HFF-Myc (cell line): ENCODE data around the gene MED23.
"Not testable (repeated sequence)": the region's sequence is repeated elsewhere in the genome, so short reads cannot be mapped to it uniquely, and the experiment has no call there.

Source experiments
- DNase-seq: peaks from one replicate; pipeline ENCODE4 v3.0.0-alpha.2; 2011; ENCODE audit warnings: low read depth; ENCODE audit errors: extremely low read depth
- H3K4me3 ChIP-seq: replicated peaks from 2 replicates; pipeline ENCODE4 v1.5.1; 2011; ENCODE audit warnings: low read depth, mild to moderate bottlenecking, control low read depth, low read length
- TF ChIP-seq, protein P1 (sequence below): IDR thresholded peaks from 2 replicates; pipeline ENCODE4 v1.5.1; 2012; ENCODE audit warnings: mild to moderate bottlenecking, low read depth, low read length, control low read depth; ENCODE audit errors: missing control alignments

MED23 gene

DNA sequence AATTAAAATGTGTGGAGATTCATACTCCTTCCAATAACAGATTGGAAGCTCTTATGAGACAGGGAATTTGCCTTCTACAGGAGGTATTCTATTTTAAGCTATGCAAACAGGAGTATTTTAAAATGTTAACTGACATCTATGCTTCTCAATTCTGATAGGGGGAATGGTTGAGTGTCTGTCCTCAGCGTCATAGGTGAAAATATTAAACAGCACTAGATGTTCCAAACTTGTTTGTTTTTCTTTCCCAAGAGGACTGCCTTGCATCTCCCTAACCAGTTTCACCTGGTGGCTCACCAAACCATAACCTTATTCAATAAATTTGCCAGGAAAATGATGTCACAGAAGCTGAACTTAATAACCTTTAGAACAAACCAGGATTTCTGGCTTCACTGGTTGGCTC, 79.6 kb downstream of the MED23 start:
- no peak overlapping the region for H3K4me3 ChIP-seq
- TF ChIP-seq, protein P1, sequence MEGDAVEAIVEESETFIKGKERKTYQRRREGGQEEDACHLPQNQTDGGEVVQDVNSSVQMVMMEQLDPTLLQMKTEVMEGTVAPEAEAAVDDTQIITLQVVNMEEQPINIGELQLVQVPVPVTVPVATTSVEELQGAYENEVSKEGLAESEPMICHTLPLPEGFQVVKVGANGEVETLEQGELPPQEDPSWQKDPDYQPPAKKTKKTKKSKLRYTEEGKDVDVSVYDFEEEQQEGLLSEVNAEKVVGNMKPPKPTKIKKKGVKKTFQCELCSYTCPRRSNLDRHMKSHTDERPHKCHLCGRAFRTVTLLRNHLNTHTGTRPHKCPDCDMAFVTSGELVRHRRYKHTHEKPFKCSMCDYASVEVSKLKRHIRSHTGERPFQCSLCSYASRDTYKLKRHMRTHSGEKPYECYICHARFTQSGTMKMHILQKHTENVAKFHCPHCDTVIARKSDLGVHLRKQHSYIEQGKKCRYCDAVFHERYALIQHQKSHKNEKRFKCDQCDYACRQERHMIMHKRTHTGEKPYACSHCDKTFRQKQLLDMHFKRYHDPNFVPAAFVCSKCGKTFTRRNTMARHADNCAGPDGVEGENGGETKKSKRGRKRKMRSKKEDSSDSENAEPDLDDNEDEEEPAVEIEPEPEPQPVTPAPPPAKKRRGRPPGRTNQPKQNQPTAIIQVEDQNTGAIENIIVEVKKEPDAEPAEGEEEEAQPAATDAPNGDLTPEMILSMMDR, result no peak
- DNase-seq, result no peak

DNA sequence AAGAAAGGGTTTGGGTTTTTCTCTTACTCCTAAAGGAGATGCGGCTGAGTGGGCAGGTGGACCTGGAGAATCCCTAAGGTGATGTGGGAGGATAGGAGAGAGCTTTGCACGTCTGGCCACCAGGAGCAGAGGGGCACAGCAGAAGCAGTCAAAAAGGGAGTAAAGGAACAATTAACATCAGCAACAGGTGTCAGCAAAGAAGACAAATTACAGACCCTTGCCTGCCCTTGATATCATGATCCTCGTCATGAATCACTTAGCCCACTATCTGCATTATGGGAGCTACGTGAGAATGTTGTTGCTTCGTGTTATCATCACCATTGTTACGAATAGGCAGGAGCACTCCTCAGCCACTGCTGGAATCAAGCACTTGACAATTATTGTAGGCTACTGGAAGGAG, 80.6 kb downstream of the MED23 start:
- no peak for DNase-seq
- H3K4me3 ChIP-seq, result no peak overlapping the region
- TF ChIP-seq, protein P1, result no peak

DNA sequence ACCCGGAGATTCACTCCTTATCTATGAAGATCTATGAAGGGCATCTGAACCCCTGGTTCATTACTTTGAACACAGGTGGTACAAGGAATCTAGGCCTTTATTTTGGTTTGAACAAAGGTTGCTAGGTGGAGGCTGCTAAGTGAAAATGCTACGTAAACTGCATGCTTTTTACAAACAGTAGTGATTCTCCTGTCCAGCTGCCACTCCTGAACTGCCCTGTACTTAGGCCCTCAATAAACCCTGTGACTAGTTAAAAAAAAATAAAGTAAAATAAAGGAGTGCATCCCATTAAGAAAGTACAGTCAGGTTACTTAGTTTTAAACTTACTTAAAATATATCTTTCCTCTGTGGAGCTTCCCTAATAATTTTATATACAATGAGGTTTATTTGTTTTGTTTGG, 82.7 kb downstream of the MED23 start:
- H3K4me3 ChIP-seq, result no peak overlapping the region
- TF ChIP-seq, protein P1, result no peak
- DNase-seq, result no peak

DNA sequence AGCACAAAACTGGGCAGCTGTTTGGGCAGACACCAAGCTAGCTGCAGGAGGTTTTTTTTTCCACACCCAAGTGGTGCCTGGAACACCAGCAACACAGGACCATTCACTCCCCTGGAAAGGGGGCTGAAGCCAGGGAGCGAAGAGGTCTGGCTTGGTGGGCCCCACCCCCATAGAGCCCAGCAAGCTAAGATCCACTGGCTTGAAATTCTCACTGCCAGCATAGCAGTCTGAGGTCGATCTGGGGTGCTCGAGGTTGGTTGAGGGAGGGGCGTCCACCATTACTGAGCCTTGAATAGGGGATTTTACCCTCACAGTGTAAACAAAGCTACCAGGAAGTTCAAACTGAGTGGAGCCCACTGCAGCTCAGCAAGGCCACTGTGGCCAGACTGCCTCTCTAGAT, 89.4 kb downstream of the MED23 start:
- not testable (repeated sequence) for H3K4me3 ChIP-seq, DNase-seq

DNA sequence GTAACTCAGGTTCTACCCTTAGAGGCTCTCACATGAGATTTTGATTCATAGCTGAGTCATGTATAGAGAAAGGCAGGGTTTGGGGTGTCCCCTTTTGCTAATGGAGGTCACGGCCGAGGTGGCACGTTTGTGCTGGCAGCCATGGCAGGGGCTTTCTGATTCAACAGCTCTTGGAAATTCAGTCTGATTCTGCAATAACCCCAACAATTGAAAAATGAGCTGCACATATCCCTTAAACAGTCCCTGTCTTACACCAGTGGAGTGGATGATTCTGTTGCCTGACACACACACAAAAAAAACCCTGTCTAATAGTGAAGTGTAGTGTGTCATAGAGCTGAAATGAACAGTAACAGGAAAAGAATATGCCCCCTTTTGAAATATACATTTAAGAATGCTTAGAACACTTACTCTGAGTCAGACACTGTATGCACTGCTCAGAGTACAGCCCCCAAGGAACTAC, 95.4 kb downstream of the MED23 start:
- TF ChIP-seq, protein P1, result no peak
- no peak for DNase-seq
- no peak overlapping the region for H3K4me3 ChIP-seq

DNA sequence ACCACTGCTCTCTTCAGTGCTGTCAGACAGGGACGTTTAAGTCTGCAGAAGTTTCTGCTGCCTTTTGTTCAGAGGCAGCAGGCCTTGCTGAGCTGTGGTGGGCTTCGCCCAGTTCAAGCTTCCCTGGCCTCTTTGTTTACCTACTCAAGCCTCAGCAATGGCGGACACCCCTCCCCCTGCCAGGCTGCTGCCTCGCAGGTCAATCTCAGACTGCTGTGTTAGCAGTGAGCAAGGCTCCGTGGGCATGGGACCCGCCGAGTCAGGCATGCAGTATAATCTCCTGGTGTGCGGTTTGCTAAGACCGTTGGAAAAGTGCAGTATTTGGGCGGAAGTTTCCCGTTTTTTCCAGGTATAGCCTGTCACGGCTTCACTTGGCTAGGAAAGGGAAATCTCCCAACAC, 96.4 kb downstream of the MED23 start:
- H3K4me3 ChIP-seq, DNase-seq: not testable (repeated sequence)

DNA sequence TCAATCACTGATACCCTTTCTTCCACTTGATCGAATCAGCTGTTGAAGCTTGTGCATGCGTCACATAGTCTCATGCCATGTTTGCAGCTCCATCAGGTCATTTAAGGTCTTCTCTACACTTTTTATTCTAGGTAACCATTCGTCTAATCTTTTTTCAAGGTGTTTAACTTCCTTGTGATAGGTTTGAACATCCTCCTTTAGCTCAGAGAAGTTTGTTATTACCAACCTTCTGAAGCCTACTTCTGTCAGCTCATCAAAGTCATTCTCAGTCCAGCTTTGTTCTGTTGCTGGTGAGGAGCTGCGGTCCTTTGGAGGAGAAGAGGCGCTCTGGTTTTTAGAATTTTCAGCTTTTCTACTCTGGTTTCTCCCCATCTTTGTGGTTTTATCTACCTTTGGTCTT, 97.1 kb downstream of the MED23 start:
- not testable (repeated sequence) for DNase-seq

DNA sequence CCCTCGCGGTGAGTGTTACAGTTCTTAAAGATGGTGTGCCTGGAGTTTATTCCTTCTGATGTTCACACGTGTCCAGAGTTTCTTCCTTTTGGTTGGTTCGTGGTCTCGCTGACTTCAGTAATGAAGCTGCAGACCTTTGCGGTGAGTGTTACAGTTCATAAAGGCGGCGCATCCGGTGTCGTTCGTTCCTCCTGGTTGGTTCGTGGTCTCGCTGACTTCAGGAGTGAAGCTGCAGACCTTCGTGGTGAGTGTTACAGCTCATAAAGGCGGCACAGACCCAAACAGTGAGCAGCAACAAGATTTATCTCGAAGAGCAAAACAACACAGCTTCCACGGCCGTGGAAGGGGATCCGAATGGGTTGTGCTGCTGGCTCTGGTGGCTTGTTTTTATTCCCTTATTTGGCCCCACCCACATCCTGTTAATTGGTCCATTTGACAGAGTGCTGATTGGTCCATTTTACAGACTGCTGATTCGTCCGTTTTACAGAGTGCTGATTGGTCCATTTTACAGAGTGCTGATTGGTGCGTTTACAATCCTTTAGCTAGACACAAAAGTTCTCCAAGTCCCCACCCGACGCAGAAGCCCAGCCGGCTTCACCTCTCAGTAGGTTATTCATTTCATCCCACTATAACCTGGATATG, 103.2 kb downstream of the MED23 start:
- H3K4me3 ChIP-seq, result no peak overlapping the region
- DNase-seq, result no peak
- TF ChIP-seq, protein P1, result no peak

More for the DNA sequence above, 97.1 kb downstream of the MED23 start:
- not testable (repeated sequence) for H3K4me3 ChIP-seq
